ENCODE results near the gene RAPGEF6. TPM values are rescaled to one million over a fixed set of nuclear protein-coding genes. Genes with fewer than 3 reads are reported as not detected.

Gene RAPGEF6
- total and polyA plus RNA-seq, 9 donors: 5.8 to 21.4 (median 7.7) TPM

GRCh38 chr5:131550606-131551005, 84.4 kb downstream of the RAPGEF6 start:
- H3K27ac ChIP-seq (ENCODE audit: low read length): no peak overlapping the region
- WGBS (ENCODE audit: insufficient coverage): 93% methylated on average over 1 of the region's 2 CpGs

GRCh38 chr5:131548176-131548575, 86.9 kb downstream of the RAPGEF6 start:
- Histone ChIP-seq H3K4me1 (ENCODE audit: control insufficient read depth, insufficient read depth, low read length) (no peaks in the 10 kb centered on the region), H3K27ac (ENCODE audit: low read length) (no peak overlapping the region), H3K9me3 (replicated peaks; ENCODE audit: control insufficient read depth, low read depth, low read length) (no peaks in the 10 kb centered on the region), H3K36me3 (ENCODE audit: control insufficient read depth, insufficient read depth, low read length) (no peaks in the 10 kb centered on the region), H3K4me3 (ENCODE audit: low read length) (no peak overlapping the region), H3K27me3 (ENCODE audit: control insufficient read depth, insufficient read depth, low read length) (no peaks in the 10 kb centered on the region)
- DNase-seq: no peak
- WGBS (ENCODE audit: insufficient coverage): no CpG with 5 or more reads among the region's 2 CpGs

More at GRCh38 chr5:131550606-131551005, 84.4 kb downstream of the RAPGEF6 start:
- no peak overlapping the region for H3K4me3 ChIP-seq (ENCODE audit: low read length)
- H3K4me1 ChIP-seq (ENCODE audit: control insufficient read depth, insufficient read depth, low read length): no peaks in the 10 kb centered on the region
- H3K36me3 ChIP-seq (ENCODE audit: control insufficient read depth, insufficient read depth, low read length): no peaks in the 10 kb centered on the region
- no peaks in the 10 kb centered on the region for H3K9me3 ChIP-seq (replicated peaks; ENCODE audit: control insufficient read depth, low read depth, low read length)
- peak; percentile 11 for DNase-seq
- no peaks in the 10 kb centered on the region for H3K27me3 ChIP-seq (ENCODE audit: control insufficient read depth, insufficient read depth, low read length)

GRCh38 chr5:131545845-131546244, 89.2 kb downstream of the RAPGEF6 start:
- Histone ChIP-seq H3K36me3 (ENCODE audit: control insufficient read depth, insufficient read depth, low read length) (peaks cover 2% of the 10 kb centered on the region), H3K27ac (ENCODE audit: low read length) (no peak overlapping the region), H3K27me3 (ENCODE audit: control insufficient read depth, insufficient read depth, low read length) (no peaks in the 10 kb centered on the region), H3K4me1 (ENCODE audit: control insufficient read depth, insufficient read depth, low read length) (no peaks in the 10 kb centered on the region), H3K4me3 (ENCODE audit: low read length) (no peak overlapping the region), H3K9me3 (replicated peaks; ENCODE audit: control insufficient read depth, low read depth, low read length) (no peaks in the 10 kb centered on the region)
- no peak for DNase-seq
- no CpG with 5 or more reads among the region's 1 CpG for WGBS (ENCODE audit: insufficient coverage)

- H3K27ac ChIP-seq (ENCODE audit: low read length): no peak overlapping the region
- H3K4me3 ChIP-seq (ENCODE audit: low read length): no peak overlapping the region
- H3K4me1 ChIP-seq (ENCODE audit: control insufficient read depth, insufficient read depth, low read length): no peaks in the 10 kb centered on the region
- peaks cover 4% of the 10 kb centered on the region for H3K36me3 ChIP-seq (ENCODE audit: control insufficient read depth, insufficient read depth, low read length)
- no peaks in the 10 kb centered on the region for H3K27me3 ChIP-seq (ENCODE audit: control insufficient read depth, insufficient read depth, low read length)
- DNase-seq: no peak
- H3K9me3 ChIP-seq (replicated peaks; ENCODE audit: control insufficient read depth, low read depth, low read length): no peaks in the 10 kb centered on the region
- WGBS (ENCODE audit: insufficient coverage): no CpG with 5 or more reads among the region's 1 CpG
Observed at GRCh38 chr5:131542723-131543122, 92.3 kb downstream of the RAPGEF6 start.

GRCh38 chr5:131541762-131542161, 93.3 kb downstream of the RAPGEF6 start:
- Histone ChIP-seq H3K9me3 (replicated peaks; ENCODE audit: control insufficient read depth, low read depth, low read length) (no peaks in the 10 kb centered on the region), H3K27me3 (ENCODE audit: control insufficient read depth, insufficient read depth, low read length) (no peaks in the 10 kb centered on the region), H3K36me3 (ENCODE audit: control insufficient read depth, insufficient read depth, low read length) (peaks cover 4% of the 10 kb centered on the region), H3K4me3 (ENCODE audit: low read length) (no peak overlapping the region), H3K4me1 (ENCODE audit: control insufficient read depth, insufficient read depth, low read length) (no peaks in the 10 kb centered on the region), H3K27ac (ENCODE audit: low read length) (no peak overlapping the region)
- no CpG with 5 or more reads among the region's 1 CpG for WGBS (ENCODE audit: insufficient coverage)
- no peak for DNase-seq

- Histone ChIP-seq H3K27ac (ENCODE audit: low read length) (no peak overlapping the region), H3K4me1 (ENCODE audit: control insufficient read depth, insufficient read depth, low read length) (no peaks in the 10 kb centered on the region), H3K27me3 (ENCODE audit: control insufficient read depth, insufficient read depth, low read length) (no peaks in the 10 kb centered on the region), H3K36me3 (ENCODE audit: control insufficient read depth, insufficient read depth, low read length) (peaks cover 4% of the 10 kb centered on the region), H3K9me3 (replicated peaks; ENCODE audit: control insufficient read depth, low read depth, low read length) (no peaks in the 10 kb centered on the region), H3K4me3 (ENCODE audit: low read length) (no peak overlapping the region)
- no peak for DNase-seq
Observed at GRCh38 chr5:131541071-131541470, 94.0 kb downstream of the RAPGEF6 start.

- H3K4me3 ChIP-seq (ENCODE audit: low read length): no peak overlapping the region
- H3K9me3 ChIP-seq (replicated peaks; ENCODE audit: control insufficient read depth, low read depth, low read length): no peaks in the 10 kb centered on the region
- no CpG with 5 or more reads among the region's 1 CpG for WGBS (ENCODE audit: insufficient coverage)
- H3K27ac ChIP-seq (ENCODE audit: low read length): no peak overlapping the region
- H3K36me3 ChIP-seq (ENCODE audit: control insufficient read depth, insufficient read depth, low read length): peaks cover 4% of the 10 kb centered on the region
- no peaks in the 10 kb centered on the region for H3K27me3 ChIP-seq (ENCODE audit: control insufficient read depth, insufficient read depth, low read length)
- DNase-seq: no peak
- no peaks in the 10 kb centered on the region for H3K4me1 ChIP-seq (ENCODE audit: control insufficient read depth, insufficient read depth, low read length)
Observed at GRCh38 chr5:131539251-131539650, 95.8 kb downstream of the RAPGEF6 start.

GRCh38 chr5:131538177-131538593, 96.8 kb downstream of the RAPGEF6 start:
- Histone ChIP-seq H3K4me1 (ENCODE audit: control insufficient read depth, insufficient read depth, low read length) (no peaks in the 10 kb centered on the region), H3K9me3 (replicated peaks; ENCODE audit: control insufficient read depth, low read depth, low read length) (no peaks in the 10 kb centered on the region), H3K27me3 (ENCODE audit: control insufficient read depth, insufficient read depth, low read length) (no peaks in the 10 kb centered on the region), H3K36me3 (ENCODE audit: control insufficient read depth, insufficient read depth, low read length) (peaks cover 4% of the 10 kb centered on the region), H3K27ac (ENCODE audit: low read length) (no peak overlapping the region), H3K4me3 (ENCODE audit: low read length) (no peak overlapping the region)
- 80% methylated on average over 1 of the region's 3 CpGs for WGBS (ENCODE audit: insufficient coverage)
- DNase-seq: no peak

- H3K27me3 ChIP-seq (ENCODE audit: control insufficient read depth, insufficient read depth, low read length): no peaks in the 10 kb centered on the region
- no peaks in the 10 kb centered on the region for H3K4me1 ChIP-seq (ENCODE audit: control insufficient read depth, insufficient read depth, low read length)
- WGBS (ENCODE audit: insufficient coverage): no CpG with 5 or more reads among the region's 2 CpGs
- H3K36me3 ChIP-seq (ENCODE audit: control insufficient read depth, insufficient read depth, low read length): peaks cover 4% of the 10 kb centered on the region
- no peak overlapping the region for H3K27ac ChIP-seq (ENCODE audit: low read length)
- no peaks in the 10 kb centered on the region for H3K9me3 ChIP-seq (replicated peaks; ENCODE audit: control insufficient read depth, low read depth, low read length)
- DNase-seq: no peak
- H3K4me3 ChIP-seq (ENCODE audit: low read length): no peak overlapping the region
Observed at GRCh38 chr5:131536850-131537448, 98.1 kb downstream of the RAPGEF6 start.

GRCh38 chr5:131536211-131536826, 98.7 kb downstream of the RAPGEF6 start:
- 20% methylated on average over 1 of the region's 6 CpGs for WGBS (ENCODE audit: insufficient coverage)
- H3K4me1 ChIP-seq (ENCODE audit: control insufficient read depth, insufficient read depth, low read length): no peaks in the 10 kb centered on the region
- no peak overlapping the region for H3K4me3 ChIP-seq (ENCODE audit: low read length)
- no peaks in the 10 kb centered on the region for H3K27me3 ChIP-seq (ENCODE audit: control insufficient read depth, insufficient read depth, low read length)
- H3K27ac ChIP-seq (ENCODE audit: low read length): no peak overlapping the region
- peaks cover 4% of the 10 kb centered on the region for H3K36me3 ChIP-seq (ENCODE audit: control insufficient read depth, insufficient read depth, low read length)
- DNase-seq: peak; percentile 65
- H3K9me3 ChIP-seq (replicated peaks; ENCODE audit: control insufficient read depth, low read depth, low read length): no peaks in the 10 kb centered on the region

Data from muscle of leg (tissue), 11 donors.